Mucosa of descending colon (tissue), 3 donors: ENCODE measurements around the gene NCOA5. TPM values are rescaled to one million over a fixed set of nuclear protein-coding genes. Genes with fewer than 3 reads are reported as not detected.

Experiments used
- ATAC-seq: fragments of 200-7000 bp; cut with Tn5 transposase; one replicate; pipeline ENCODE4 v1.9.1; 2020; ENCODE audit warnings: mild to moderate bottlenecking, moderate library complexity
- DNase-seq, 3 donors: peaks; one replicate each; pipeline ENCODE4 v3.0.0-alpha.2; 2020
- H3K36me3 ChIP-seq: fragments of 200-600 bp; one replicate; pipeline ENCODE4 v1.8.0; 2021; ENCODE audit warnings: low read depth, mild to moderate bottlenecking
- H3K4me1 ChIP-seq: fragments of 200-600 bp; one replicate; pipeline ENCODE4 v1.8.0; 2021; ENCODE audit warnings: low read depth, mild to moderate bottlenecking
- H3K4me3 ChIP-seq: fragments of 200-600 bp; one replicate; pipeline ENCODE4 v1.8.0; 2021; ENCODE audit warnings: mild to moderate bottlenecking
- H3K9me3 ChIP-seq: fragments of 200-600 bp; one replicate; pipeline ENCODE4 v1.8.0; 2021; ENCODE audit warnings: mild to moderate bottlenecking
- intact Hi-C, 2 donors: fragments of 100-400 bp; cut with DNase I in 1 of 2; cut with micrococcal nuclease in 1 of 2; formaldehyde crosslinking; loops; one replicate each; pipeline versions ENCODE4 v1.11.0 to v1.11.1; 2022; cut with DNase I, micrococcal nuclease
- total RNA-seq, 3 donors: library from RNA; stranded (reverse); fragmentation: NEBNext Ultra II Directional in 2 of 3; extraction: Animal tissue kit (Norgen Biotek cat#: 25700) in 2 of 3; gene quantifications; one replicate each; pipeline versions ENCODE4 v1.2.1 to v1.2.4, GENCODE V29; 2021 to 2023
- TF ChIP-seq, protein P1 (sequence below): fragments of 200-600 bp; IDR thresholded peaks from one replicate; pipeline ENCODE4 v1.8.0; 2022; ENCODE audit warnings: antibody characterized with exemption, mild to moderate bottlenecking
- donor health status: DM: no; HTN: no; CAD: no; lungs with moderate emphysema.
- donor health status: DM: no; HTN: no; CAD: no.
- donor health status: DM: no; HTN: yes; CAD: no.

NCOA5 gene
- total RNA-seq, 3 donors from 2014 or later = 23.7 to 36.6 (median 24.2) TPM

DNA sequence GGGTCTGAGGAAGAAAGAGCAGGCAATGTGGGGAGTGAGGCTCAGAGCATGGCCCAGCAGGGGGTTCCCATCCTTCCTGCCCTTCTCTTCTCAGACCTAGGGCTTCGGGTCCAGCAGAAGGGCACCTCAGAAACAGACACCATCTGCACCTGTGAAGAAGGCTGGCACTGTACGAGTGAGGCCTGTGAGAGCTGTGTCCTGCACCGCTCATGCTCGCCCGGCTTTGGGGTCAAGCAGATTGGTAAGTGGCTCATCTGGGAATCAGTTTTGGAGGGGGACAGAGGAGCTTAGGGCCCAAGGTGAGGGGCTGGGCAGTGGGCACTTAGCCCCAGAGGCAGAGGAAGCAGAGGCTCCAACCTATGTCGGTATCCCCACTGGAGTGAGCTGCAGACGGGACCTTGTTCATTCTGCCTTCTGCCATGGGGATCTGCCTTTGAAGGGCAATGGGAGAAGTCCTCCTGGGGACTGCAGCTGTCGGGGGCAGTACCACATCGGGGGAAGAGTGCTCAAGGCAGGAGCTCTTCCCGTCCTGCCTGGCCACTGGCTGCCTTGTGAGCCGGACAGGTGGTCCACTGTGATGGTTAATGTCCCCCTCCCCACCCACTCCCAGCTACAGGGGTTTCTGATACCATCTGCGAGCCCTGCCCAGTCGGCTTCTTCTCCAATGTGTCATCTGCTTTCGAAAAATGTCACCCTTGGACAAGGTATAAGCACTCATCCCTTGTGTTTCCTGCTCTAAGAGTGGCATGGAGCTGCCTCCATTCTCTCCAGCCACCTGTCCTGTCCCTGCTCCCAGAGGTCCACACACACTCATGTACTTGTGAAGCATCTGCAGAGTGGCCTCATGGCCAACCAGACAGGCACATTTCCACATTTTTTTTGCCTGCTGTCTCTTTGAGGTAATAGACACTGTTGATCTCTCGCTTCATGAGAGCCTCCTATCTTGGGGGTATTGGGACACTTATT is 33.0 kb upstream of the NCOA5 start:
- no peak overlapping the region for H3K4me3 ChIP-seq
- TF ChIP-seq, protein P1, sequence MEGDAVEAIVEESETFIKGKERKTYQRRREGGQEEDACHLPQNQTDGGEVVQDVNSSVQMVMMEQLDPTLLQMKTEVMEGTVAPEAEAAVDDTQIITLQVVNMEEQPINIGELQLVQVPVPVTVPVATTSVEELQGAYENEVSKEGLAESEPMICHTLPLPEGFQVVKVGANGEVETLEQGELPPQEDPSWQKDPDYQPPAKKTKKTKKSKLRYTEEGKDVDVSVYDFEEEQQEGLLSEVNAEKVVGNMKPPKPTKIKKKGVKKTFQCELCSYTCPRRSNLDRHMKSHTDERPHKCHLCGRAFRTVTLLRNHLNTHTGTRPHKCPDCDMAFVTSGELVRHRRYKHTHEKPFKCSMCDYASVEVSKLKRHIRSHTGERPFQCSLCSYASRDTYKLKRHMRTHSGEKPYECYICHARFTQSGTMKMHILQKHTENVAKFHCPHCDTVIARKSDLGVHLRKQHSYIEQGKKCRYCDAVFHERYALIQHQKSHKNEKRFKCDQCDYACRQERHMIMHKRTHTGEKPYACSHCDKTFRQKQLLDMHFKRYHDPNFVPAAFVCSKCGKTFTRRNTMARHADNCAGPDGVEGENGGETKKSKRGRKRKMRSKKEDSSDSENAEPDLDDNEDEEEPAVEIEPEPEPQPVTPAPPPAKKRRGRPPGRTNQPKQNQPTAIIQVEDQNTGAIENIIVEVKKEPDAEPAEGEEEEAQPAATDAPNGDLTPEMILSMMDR = no peak
- intact Hi-C loops = no loop called here

DNA sequence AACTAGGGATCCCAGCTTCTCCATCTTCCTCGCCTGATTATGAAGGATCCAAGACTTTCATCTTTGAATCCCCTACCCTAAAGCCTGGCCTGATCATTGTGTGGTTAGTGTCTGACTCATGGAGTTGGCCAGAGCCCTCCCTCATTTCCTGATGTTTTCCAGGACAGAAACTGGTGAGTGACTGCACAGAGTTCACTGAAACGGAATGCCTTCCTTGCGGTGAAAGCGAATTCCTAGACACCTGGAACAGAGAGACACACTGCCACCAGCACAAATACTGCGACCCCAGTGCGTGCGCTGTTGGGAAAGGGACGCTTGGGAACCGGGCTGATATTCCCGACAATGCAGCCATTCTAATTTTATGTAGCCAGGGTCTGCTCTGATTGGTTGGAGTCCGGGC is 32.3 kb upstream of the NCOA5 start:
- H3K4me1 ChIP-seq = peaks cover 3% of the 10 kb centered on the region
- intact Hi-C loops = no loop called here
- ATAC-seq = no peak
- H3K36me3 ChIP-seq = no peaks in the 10 kb centered on the region
- no peaks in the 10 kb centered on the region for H3K9me3 ChIP-seq
- DNase-seq = no peak
- H3K4me3 ChIP-seq = no peak overlapping the region
- TF ChIP-seq, protein P1 = no peak

More for the DNA sequence above, 33.0 kb upstream of the NCOA5 start:
- H3K36me3 ChIP-seq = no peaks in the 10 kb centered on the region
- ATAC-seq (no peak), DNase-seq (no peak)
- H3K9me3 ChIP-seq = no peaks in the 10 kb centered on the region
- H3K4me1 ChIP-seq = no peaks in the 10 kb centered on the region

DNA sequence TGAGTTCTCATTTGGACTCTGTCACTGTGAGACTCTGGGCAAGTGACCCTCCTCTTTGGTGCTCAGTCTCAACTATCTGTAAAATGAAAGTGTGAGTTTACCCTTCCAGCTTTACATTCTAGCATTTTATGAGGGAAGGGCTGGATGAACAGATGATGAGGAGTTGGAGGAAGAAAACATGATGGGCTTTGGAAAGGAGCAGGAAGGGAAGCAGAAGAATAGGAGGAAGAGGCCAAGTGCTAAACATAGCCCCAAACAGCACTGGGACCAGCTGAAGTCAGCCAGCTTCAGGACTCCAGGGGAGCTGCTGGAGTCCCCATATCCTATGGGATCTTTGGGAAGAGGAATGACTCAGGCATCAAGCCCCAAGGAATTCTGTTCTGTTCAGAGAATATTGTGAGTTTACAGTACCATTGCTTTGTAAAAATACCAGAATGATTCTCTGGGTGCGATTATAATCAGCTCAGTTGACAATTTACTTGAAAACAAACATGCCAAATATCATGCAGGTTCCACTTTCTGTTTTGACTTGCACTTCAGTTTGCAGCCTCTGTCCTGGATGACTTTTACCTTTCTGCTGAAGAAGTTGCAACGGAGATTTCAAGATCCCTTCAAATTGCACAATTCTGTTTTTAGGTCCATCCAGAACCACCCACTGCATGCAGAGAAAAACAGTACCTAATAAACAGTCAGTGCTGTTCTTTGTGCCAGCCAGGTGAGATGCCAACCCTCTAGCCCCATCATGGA is 31.6 kb upstream of the NCOA5 start:
- H3K36me3 ChIP-seq = no peaks in the 10 kb centered on the region
- no peak overlapping the region for H3K4me3 ChIP-seq
- no peak for ATAC-seq
- no peaks in the 10 kb centered on the region for H3K9me3 ChIP-seq
- intact Hi-C loops = no loop called here
- H3K4me1 ChIP-seq = peaks cover 3% of the 10 kb centered on the region
- TF ChIP-seq, protein P1 = no peak
- no peak for DNase-seq

DNA sequence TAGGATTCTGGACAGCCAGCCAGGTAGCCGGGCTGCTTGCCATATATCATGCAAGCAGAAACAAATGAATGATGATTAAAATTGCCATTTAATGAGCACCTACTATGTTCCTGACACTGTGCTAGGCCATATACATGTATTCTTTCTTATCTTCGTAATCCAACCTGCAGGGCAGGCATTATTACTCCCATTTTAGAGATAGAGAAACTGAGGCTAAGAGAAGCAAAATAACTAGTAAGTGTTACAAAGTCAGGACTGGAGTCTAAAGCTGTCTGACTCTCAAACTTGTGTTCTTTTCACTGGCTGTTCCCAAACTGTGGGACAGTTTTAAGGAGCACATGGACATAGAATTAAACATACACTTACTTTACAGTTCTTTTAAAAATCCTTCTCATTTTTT is 30.4 kb upstream of the NCOA5 start:
- DNase-seq (no peak), ATAC-seq (no peak)
- Histone ChIP-seq H3K9me3 (no peaks in the 10 kb centered on the region), H3K4me1 (peaks cover 3% of the 10 kb centered on the region), H3K36me3 (no peaks in the 10 kb centered on the region), H3K4me3 (no peak overlapping the region)
- TF ChIP-seq, protein P1 = no peak
- intact Hi-C loops = no loop called here

DNA sequence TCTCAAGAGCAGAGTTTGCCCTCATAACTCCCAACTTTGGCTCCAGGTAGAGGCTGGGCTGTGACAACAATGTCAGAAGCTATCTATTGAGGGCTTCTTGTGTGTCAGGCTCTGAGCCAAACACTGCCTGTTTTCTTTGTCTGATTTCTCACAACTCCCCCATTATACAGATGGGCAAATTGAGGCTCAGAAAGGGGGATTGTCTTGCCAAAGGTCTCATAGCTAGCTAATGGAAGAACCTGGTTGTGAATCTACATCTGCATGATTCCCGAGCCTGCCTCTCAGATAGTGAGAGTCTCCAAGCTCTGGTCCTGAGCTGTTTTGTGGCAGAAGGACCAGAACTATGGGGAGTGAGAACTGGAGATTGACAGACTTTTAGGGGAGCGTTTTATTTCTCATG is 29.8 kb upstream of the NCOA5 start:
- TF ChIP-seq, protein P1 = no peak
- Histone ChIP-seq H3K9me3 (no peaks in the 10 kb centered on the region), H3K4me3 (no peak overlapping the region), H3K4me1 (peaks cover 3% of the 10 kb centered on the region), H3K36me3 (no peaks in the 10 kb centered on the region)
- intact Hi-C loops = no loop called here
- no peak for DNase-seq
- no peak for ATAC-seq
